ENCODE results near the gene CCDC3. TPM values are rescaled to one million over a fixed set of nuclear protein-coding genes. Genes with fewer than 3 reads are reported as not detected.
A peak's percentile ranks its signal among the peaks of the same experiment; 100 is the strongest.

The CCDC3 gene
- polyA plus RNA-seq, 2 donors = 3.2 to 24.3 TPM

- Histone ChIP-seq H3K9me3 (ENCODE audit: control insufficient read depth in 2 of 2, insufficient read depth in 1 of 2, low read depth in 1 of 2, low read length in 1 of 2) (no peaks in the 10 kb centered on the region), H3K27ac (ENCODE audit: low read depth in 2 of 2, low read length in 1 of 2) (no peak overlapping the region), H3K4me3 (ENCODE audit: low read depth in 1 of 2, low read length in 2 of 2) (no peak overlapping the region), H3K27me3 (ENCODE audit: control insufficient read depth in 1 of 2, insufficient read depth in 2 of 2, low read length in 2 of 2) (no peaks in the 10 kb centered on the region), H3K4me1 (ENCODE audit: control insufficient read depth in 2 of 2, insufficient read depth in 2 of 2, low read length in 1 of 2) (peaks cover 0 to 3% of the 10 kb centered on the region in 2 donors), H3K36me3 (ENCODE audit: control insufficient read depth in 2 of 2, insufficient read depth in 2 of 2, low read length in 1 of 2) (no peaks in the 10 kb centered on the region)
- 70 to 84% methylated on average over 2 of the region's 2 CpGs for WGBS, 2 donors
These were observed 29.4 kb downstream of the CCDC3 start for GRCh38 chr10:12972146-12972545.

- peaks cover 0 to 3% of the 10 kb centered on the region in 2 donors for H3K4me1 ChIP-seq (ENCODE audit: control insufficient read depth in 2 of 2, insufficient read depth in 2 of 2, low read length in 1 of 2)
- H3K36me3 ChIP-seq (ENCODE audit: control insufficient read depth in 2 of 2, insufficient read depth in 2 of 2, low read length in 1 of 2) = no peaks in the 10 kb centered on the region
- no peak overlapping the region for H3K4me3 ChIP-seq (ENCODE audit: low read depth in 1 of 2, low read length in 2 of 2)
- H3K27ac ChIP-seq (ENCODE audit: low read depth in 2 of 2, low read length in 1 of 2) = no peak overlapping the region
- WGBS, 2 donors = 72 to 79% methylated on average over 14 of the region's 14 CpGs
- H3K27me3 ChIP-seq (ENCODE audit: control insufficient read depth in 1 of 2, insufficient read depth in 2 of 2, low read length in 2 of 2) = no peaks in the 10 kb centered on the region
- H3K9me3 ChIP-seq (ENCODE audit: control insufficient read depth in 2 of 2, insufficient read depth in 1 of 2, low read depth in 1 of 2, low read length in 1 of 2) = no peaks in the 10 kb centered on the region
These were observed 30.3 kb downstream of the CCDC3 start for GRCh38 chr10:12971001-12971788.

DNA sequence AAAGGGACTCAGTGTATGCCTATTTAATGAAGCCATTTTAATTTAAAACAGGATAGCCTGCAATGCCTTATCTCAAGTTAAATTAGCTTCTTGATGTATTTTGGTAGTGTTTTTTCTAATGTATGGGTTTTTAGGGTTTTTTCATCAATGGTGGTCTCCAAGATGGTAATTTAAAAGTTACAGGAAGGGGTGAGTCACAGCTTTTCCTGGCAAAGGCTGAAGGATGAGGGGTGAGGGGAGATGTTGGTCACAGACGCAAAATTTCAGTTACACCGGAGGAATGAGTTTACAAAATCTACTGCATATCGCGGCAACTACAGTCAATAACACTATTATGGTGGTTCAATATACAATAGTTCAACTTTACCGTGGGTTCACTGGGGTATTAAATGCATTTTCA lies 31.6 kb downstream of the CCDC3 start:
- Histone ChIP-seq H3K4me3 (ENCODE audit: low read depth in 1 of 2, low read length in 2 of 2) (no peak overlapping the region), H3K27me3 (ENCODE audit: control insufficient read depth in 1 of 2, insufficient read depth in 2 of 2, low read length in 2 of 2) (no peaks in the 10 kb centered on the region), H3K36me3 (ENCODE audit: control insufficient read depth in 2 of 2, insufficient read depth in 2 of 2, low read length in 1 of 2) (no peaks in the 10 kb centered on the region), H3K4me1 (ENCODE audit: control insufficient read depth in 2 of 2, insufficient read depth in 2 of 2, low read length in 1 of 2) (no peaks in the 10 kb centered on the region), H3K27ac (ENCODE audit: low read depth in 2 of 2, low read length in 1 of 2) (no peak overlapping the region), H3K9me3 (ENCODE audit: control insufficient read depth in 2 of 2, insufficient read depth in 1 of 2, low read depth in 1 of 2, low read length in 1 of 2) (no peaks in the 10 kb centered on the region)
- WGBS, 2 donors = 76 to 78% methylated on average over 5 of the region's 5 CpGs

DNA sequence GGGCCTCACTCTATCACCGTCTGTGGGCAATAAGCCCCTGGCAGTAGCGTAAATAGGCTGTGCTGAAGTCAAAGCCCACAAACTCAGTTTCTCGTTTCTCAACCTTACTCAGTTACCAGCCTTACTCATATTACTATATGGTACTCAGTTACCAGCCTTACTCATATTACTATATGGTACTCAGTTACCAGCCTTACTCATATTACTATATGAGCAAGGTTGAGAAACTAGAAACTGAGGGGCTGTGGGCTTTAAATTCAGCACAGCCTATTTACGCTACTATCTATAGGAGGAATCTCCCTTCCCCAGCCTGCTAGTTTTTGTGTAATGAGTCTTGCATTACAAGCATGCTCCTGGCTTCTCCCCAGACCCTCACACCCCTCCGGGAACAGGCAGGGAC lies 35.4 kb downstream of the CCDC3 start:
- WGBS, 2 donors = 72 to 84% methylated on average over 5 of the region's 5 CpGs
- Histone ChIP-seq H3K4me1 (ENCODE audit: control insufficient read depth in 2 of 2, insufficient read depth in 2 of 2, low read length in 1 of 2) (peaks cover 0 to under 1% of the 10 kb centered on the region in 2 donors), H3K9me3 (ENCODE audit: control insufficient read depth in 2 of 2, insufficient read depth in 1 of 2, low read depth in 1 of 2, low read length in 1 of 2) (no peaks in the 10 kb centered on the region), H3K27me3 (ENCODE audit: control insufficient read depth in 1 of 2, insufficient read depth in 2 of 2, low read length in 2 of 2) (no peaks in the 10 kb centered on the region), H3K4me3 (ENCODE audit: low read depth in 1 of 2, low read length in 2 of 2) (no peak overlapping the region), H3K27ac (ENCODE audit: low read depth in 2 of 2, low read length in 1 of 2) (no peak overlapping the region), H3K36me3 (ENCODE audit: control insufficient read depth in 2 of 2, insufficient read depth in 2 of 2, low read length in 1 of 2) (no peaks in the 10 kb centered on the region)

GRCh38 chr10:12965571-12965970 lies 35.9 kb downstream of the CCDC3 start:
- Histone ChIP-seq H3K9me3 (ENCODE audit: control insufficient read depth in 2 of 2, insufficient read depth in 1 of 2, low read depth in 1 of 2, low read length in 1 of 2) (no peaks in the 10 kb centered on the region), H3K27me3 (ENCODE audit: control insufficient read depth in 1 of 2, insufficient read depth in 2 of 2, low read length in 2 of 2) (no peaks in the 10 kb centered on the region), H3K36me3 (ENCODE audit: control insufficient read depth in 2 of 2, insufficient read depth in 2 of 2, low read length in 1 of 2) (no peaks in the 10 kb centered on the region), H3K4me1 (ENCODE audit: control insufficient read depth in 2 of 2, insufficient read depth in 2 of 2, low read length in 1 of 2) (peaks cover 0 to 5% of the 10 kb centered on the region in 2 donors), H3K4me3 (ENCODE audit: low read depth in 1 of 2, low read length in 2 of 2) (no peak overlapping the region), H3K27ac (ENCODE audit: low read depth in 2 of 2, low read length in 1 of 2) (no peak overlapping the region)
- WGBS, 2 donors = 14 to 38% methylated on average over 4 of the region's 4 CpGs

GRCh38 chr10:12962556-12962955 lies 39.0 kb downstream of the CCDC3 start:
- H3K4me3 ChIP-seq (ENCODE audit: low read depth in 1 of 2, low read length in 2 of 2) = no peak overlapping the region
- H3K27ac ChIP-seq (ENCODE audit: low read depth in 2 of 2, low read length in 1 of 2) = no peak overlapping the region
- H3K27me3 ChIP-seq (ENCODE audit: control insufficient read depth in 1 of 2, insufficient read depth in 2 of 2, low read length in 2 of 2) = no peaks in the 10 kb centered on the region
- H3K4me1 ChIP-seq (ENCODE audit: control insufficient read depth in 2 of 2, insufficient read depth in 2 of 2, low read length in 1 of 2) = peaks cover 0 to 6% of the 10 kb centered on the region in 2 donors
- H3K9me3 ChIP-seq (ENCODE audit: control insufficient read depth in 2 of 2, insufficient read depth in 1 of 2, low read depth in 1 of 2, low read length in 1 of 2) = no peaks in the 10 kb centered on the region
- no peaks in the 10 kb centered on the region for H3K36me3 ChIP-seq (ENCODE audit: control insufficient read depth in 2 of 2, insufficient read depth in 2 of 2, low read length in 1 of 2)
- 80 to 81% methylated on average over 3 of the region's 3 CpGs for WGBS, 2 donors

GRCh38 chr10:12961416-12962205 lies 39.9 kb downstream of the CCDC3 start:
- Histone ChIP-seq H3K9me3 (ENCODE audit: control insufficient read depth in 2 of 2, insufficient read depth in 1 of 2, low read depth in 1 of 2, low read length in 1 of 2) (no peaks in the 10 kb centered on the region), H3K27me3 (ENCODE audit: control insufficient read depth in 1 of 2, insufficient read depth in 2 of 2, low read length in 2 of 2) (no peaks in the 10 kb centered on the region), H3K4me3 (ENCODE audit: low read depth in 1 of 2, low read length in 2 of 2) (no peak overlapping the region), H3K27ac (ENCODE audit: low read depth in 2 of 2, low read length in 1 of 2) (no peak overlapping the region), H3K36me3 (ENCODE audit: control insufficient read depth in 2 of 2, insufficient read depth in 2 of 2, low read length in 1 of 2) (no peaks in the 10 kb centered on the region), H3K4me1 (ENCODE audit: control insufficient read depth in 2 of 2, insufficient read depth in 2 of 2, low read length in 1 of 2) (peaks cover 0 to 6% of the 10 kb centered on the region in 2 donors)
- WGBS, 2 donors = 39 to 47% methylated on average over 7 of the region's 7 CpGs

DNA sequence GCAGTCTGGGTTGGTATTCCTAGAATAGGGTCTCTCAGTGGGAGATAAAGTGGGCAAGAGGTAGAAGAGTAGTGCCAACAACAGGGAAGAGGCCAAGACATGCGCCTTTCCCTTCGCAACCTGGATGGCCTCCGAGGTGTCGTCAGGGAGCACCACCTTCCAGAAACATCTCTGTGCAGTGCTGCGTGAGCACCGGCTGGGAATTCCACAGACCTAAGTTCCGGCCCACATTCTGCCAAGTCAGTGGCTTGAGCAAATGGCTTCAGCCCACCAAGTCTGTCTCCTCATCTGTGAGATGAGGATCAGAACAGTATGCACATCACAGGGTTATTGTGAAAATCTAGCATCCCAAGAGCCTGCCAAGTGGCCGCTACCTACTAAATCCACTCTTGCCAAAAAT lies 40.6 kb downstream of the CCDC3 start:
- Histone ChIP-seq H3K27ac (ENCODE audit: low read depth in 2 of 2, low read length in 1 of 2) (peak overlapping the region; percentile 58 to 74), H3K4me1 (ENCODE audit: control insufficient read depth in 2 of 2, insufficient read depth in 2 of 2, low read length in 1 of 2) (peaks cover 0 to 6% of the 10 kb centered on the region in 2 donors), H3K9me3 (ENCODE audit: control insufficient read depth in 2 of 2, insufficient read depth in 1 of 2, low read depth in 1 of 2, low read length in 1 of 2) (no peaks in the 10 kb centered on the region), H3K4me3 (ENCODE audit: low read depth in 1 of 2, low read length in 2 of 2) (no peak overlapping the region), H3K27me3 (ENCODE audit: control insufficient read depth in 1 of 2, insufficient read depth in 2 of 2, low read length in 2 of 2) (no peaks in the 10 kb centered on the region), H3K36me3 (ENCODE audit: control insufficient read depth in 2 of 2, insufficient read depth in 2 of 2, low read length in 1 of 2) (no peaks in the 10 kb centered on the region)
- 48 to 82% methylated on average over 8 of the region's 8 CpGs for WGBS, 2 donors

DNA sequence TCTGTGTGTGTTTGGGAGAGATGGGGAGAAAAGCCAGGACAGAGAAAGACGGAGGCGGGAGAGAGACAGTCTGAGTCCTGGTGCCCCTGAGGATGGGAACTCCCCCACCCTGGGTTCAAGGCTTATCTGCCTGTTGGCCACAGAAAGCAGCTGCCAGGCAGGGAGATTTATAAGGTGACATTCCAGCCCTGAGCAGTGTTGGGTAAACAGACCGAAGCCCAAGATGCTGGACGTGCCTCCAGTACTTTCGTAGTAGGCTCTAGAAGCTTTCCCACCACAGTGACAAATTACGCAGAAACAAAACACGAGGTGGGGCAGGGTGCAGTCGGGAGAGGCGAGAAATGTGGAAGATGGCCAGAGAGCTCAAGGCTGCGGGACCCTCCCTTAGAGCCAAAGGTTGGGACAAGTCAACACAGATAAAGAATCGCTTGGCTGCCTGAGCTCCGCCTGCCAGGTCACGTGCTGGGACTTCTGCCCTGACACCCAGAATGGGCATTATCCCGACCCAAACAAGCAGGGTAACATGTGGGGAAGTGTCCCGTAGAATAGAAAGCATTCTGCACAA lies 41.1 kb downstream of the CCDC3 start:
- WGBS, 2 donors = 29 to 32% methylated on average over 15 of the region's 15 CpGs
- Histone ChIP-seq H3K27me3 (ENCODE audit: control insufficient read depth in 1 of 2, insufficient read depth in 2 of 2, low read length in 2 of 2) (no peaks in the 10 kb centered on the region), H3K9me3 (ENCODE audit: control insufficient read depth in 2 of 2, insufficient read depth in 1 of 2, low read depth in 1 of 2, low read length in 1 of 2) (no peaks in the 10 kb centered on the region), H3K4me3 (ENCODE audit: low read depth in 1 of 2, low read length in 2 of 2) (peak overlapping the region; percentile 2 to 6), H3K36me3 (ENCODE audit: control insufficient read depth in 2 of 2, insufficient read depth in 2 of 2, low read length in 1 of 2) (no peaks in the 10 kb centered on the region), H3K4me1 (ENCODE audit: control insufficient read depth in 2 of 2, insufficient read depth in 2 of 2, low read length in 1 of 2) (peaks cover 0 to 6% of the 10 kb centered on the region in 2 donors), H3K27ac (ENCODE audit: low read depth in 2 of 2, low read length in 1 of 2) (peak overlapping the region; percentile 58 to 74)

All from esophagus (tissue), 2 donors.